Measurements from ENCODE around the gene DLL1. TPM values are rescaled to one million over a fixed set of nuclear protein-coding genes. Genes with fewer than 3 reads are reported as not detected.

Gene DLL1
- total and polyA plus RNA-seq, 12 donors = 2.6 to 27.2 (median 8.7) TPM

- peaks cover 7 to 78% (median 60%) of the 10 kb centered on the region in 9 donors for H3K4me1 ChIP-seq
- no peaks in the 10 kb centered on the region for H3K27me3 ChIP-seq
- H3K4me3 ChIP-seq = no peak overlapping the region
- H3K36me3 ChIP-seq = peaks cover 0 to 28% (median 0%) of the 10 kb centered on the region in 9 donors
- no peaks in the 10 kb centered on the region for H3K9me3 ChIP-seq
- no peak overlapping the region for H3K27ac ChIP-seq
- DNase-seq = no peak
- 90% methylated on average over 2 of the region's 2 CpGs for WGBS, 2 donors
- TF ChIP-seq CTCF (IDR thresholded peaks at IDR 0.05) = no peak
- no peak for ATAC-seq
- intact Hi-C loops (cut with DNase I) = loop anchor here in 2 of 10 donors (10.0 kb wide), 1 partner anchor 212 kb away; no protein-coding TSS in a partner anchor
These were observed 22.0 kb upstream of the DLL1 start for GRCh38 chr6:170312876-170313275.

- no peak for TF ChIP-seq CTCF (IDR thresholded peaks at IDR 0.05)
- ATAC-seq (no peak), DNase-seq (no peak)
- 77 to 85% methylated on average over 5 of the region's 5 CpGs for WGBS, 2 donors
- intact Hi-C loops (cut with DNase I) = loop anchor here in 2 of 10 donors (10.0 kb wide), 1 partner anchor 213 kb away; no protein-coding TSS in a partner anchor
- Histone ChIP-seq H3K27ac (no peak overlapping the region), H3K9me3 (no peaks in the 10 kb centered on the region), H3K4me1 (peaks cover 14 to 76% (median 65%) of the 10 kb centered on the region in 9 donors), H3K36me3 (peaks cover 0 to 16% (median 0%) of the 10 kb centered on the region in 9 donors), H3K4me3 (no peak overlapping the region), H3K27me3 (no peaks in the 10 kb centered on the region)
These were observed 20.8 kb upstream of the DLL1 start for GRCh38 chr6:170311696-170312095.

- H3K27me3 ChIP-seq = no peaks in the 10 kb centered on the region
- H3K27ac ChIP-seq = no peak overlapping the region
- peaks cover 0 to 16% (median 0%) of the 10 kb centered on the region in 9 donors for H3K36me3 ChIP-seq
- intact Hi-C loops (cut with DNase I) = loop anchor here in 3 of 10 donors (5.0 to 10.0 kb wide), 3 partner anchors 34 to 476 kb away; no protein-coding TSS in a partner anchor
- ATAC-seq (no peak), DNase-seq (no peak)
- WGBS, 2 donors = 96 to 98% methylated on average over 1 of the region's 1 CpG
- H3K4me3 ChIP-seq = no peak overlapping the region
- peaks cover 17 to 70% (median 56%) of the 10 kb centered on the region in 9 donors for H3K4me1 ChIP-seq
- TF ChIP-seq CTCF (IDR thresholded peaks at IDR 0.05) = no peak
- no peaks in the 10 kb centered on the region for H3K9me3 ChIP-seq
These were observed 17.9 kb upstream of the DLL1 start for GRCh38 chr6:170308761-170309160.

DNA sequence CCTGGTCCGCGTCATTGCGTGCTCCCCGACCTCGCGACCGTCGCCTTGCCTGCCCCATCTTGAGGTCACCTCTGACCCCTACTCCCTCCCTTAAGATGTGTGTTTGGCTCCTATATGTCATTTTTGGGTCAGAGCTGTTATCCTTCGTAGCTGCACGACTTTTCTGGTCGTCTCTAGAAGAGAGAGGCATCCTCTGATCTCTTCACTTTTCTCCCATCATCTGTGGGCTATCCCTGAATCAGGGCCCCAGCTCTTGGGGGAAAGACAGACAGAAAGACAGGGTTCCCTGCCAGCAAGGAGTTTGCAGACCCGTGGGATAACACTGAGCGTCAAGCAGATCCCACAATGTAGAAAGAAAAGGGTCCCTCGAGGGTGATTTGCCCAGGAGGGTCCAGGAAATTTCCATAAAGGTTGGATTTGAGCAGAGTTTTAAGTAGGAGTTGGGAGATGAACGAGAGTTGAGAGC lies 16.2 kb upstream of the DLL1 start:
- ATAC-seq (no peak), DNase-seq (no peak)
- Histone ChIP-seq H3K4me1 (peaks cover 14 to 56% (median 46%) of the 10 kb centered on the region in 9 donors), H3K4me3 (peak overlapping the region; percentile 59 to 98 (median 86)), H3K27me3 (no peaks in the 10 kb centered on the region), H3K9me3 (no peaks in the 10 kb centered on the region), H3K27ac (peak overlapping the region; percentile 44 to 97 (median 93)), H3K36me3 (peaks cover 0 to 10% (median 0%) of the 10 kb centered on the region in 9 donors)
- intact Hi-C loops (cut with DNase I) = loop anchor here in 3 of 10 donors (5.0 to 10.0 kb wide), 3 partner anchors 35 to 475 kb away; no protein-coding TSS in a partner anchor
- no peak for TF ChIP-seq CTCF (IDR thresholded peaks at IDR 0.05)
- 7 to 8% methylated on average over 15 of the region's 15 CpGs for WGBS, 2 donors

Measured in heart right ventricle (tissue), 16 donors.